Adrenal gland (tissue), 12 donors: ENCODE measurements around the gene CLDN16. TPM values are rescaled to one million over a fixed set of nuclear protein-coding genes. Genes with fewer than 3 reads are reported as not detected.
A peak's percentile ranks its signal among the peaks of the same experiment; 100 is the strongest.

Source experiments
- DNase-seq, 7 donors: peaks; one replicate each; pipeline ENCODE4 v3.0.0-alpha.2; 2019 to 2020
- H3K27ac ChIP-seq, 5 donors: fragments of 200-600 bp; sonication (generic) in 4 of 5; 1 replicate in 3 of 5; 2 replicates in 2 of 5; pipeline versions ENCODE4 v1.5.1 to v1.8.0; 2016 to 2020; ENCODE audit warnings: mild to moderate bottlenecking in 1 of 5
- H3K27me3 ChIP-seq: fragments of 200-600 bp; 2 replicates; pipeline ENCODE4 v1.8.0; 2021
- H3K36me3 ChIP-seq, 2 donors: fragments of 200-600 bp; replicated peaks in 1 of 2; 1 replicate in 1 of 2; 2 replicates in 1 of 2; pipeline versions ENCODE4 v1.5.1 to v1.8.0; 2018 to 2022
- H3K4me1 ChIP-seq, 2 donors: fragments of 200-600 bp; replicated peaks in 1 of 2; 1 replicate in 1 of 2; 2 replicates in 1 of 2; pipeline versions ENCODE4 v1.5.1 to v1.8.0; 2018 to 2021
- H3K4me3 ChIP-seq, 4 donors: fragments of 200-600 bp; sonication (generic) in 3 of 4; one replicate each; pipeline ENCODE4 v1.5.1; 2016 to 2018
- H3K9me3 ChIP-seq, 3 donors: fragments of 200-600 bp; sonication (generic) in 1 of 3; replicated peaks in 1 of 3; 1 replicate in 2 of 3; 2 replicates in 1 of 3; pipeline versions ENCODE4 v1.5.1 to v1.8.0; 2016 to 2021
- POLR2A ChIP-seq, 2 donors: fragments of 450-650 bp; IDR thresholded peaks; one replicate each; pipeline ENCODE4 v1.6.1; 2017; ENCODE audit warnings: antibody characterized with exemption in 2 of 2, mild to moderate bottlenecking in 2 of 2, moderate library complexity in 1 of 2
- WGBS, 4 donors: extraction: QIAGEN DNeasy Blood & Tissue Kit in 2 of 4; methylation state at CpG; one replicate each; pipeline versions ENCODE4 v1.1.5 to v1.1.7; 2013 to 2017; 5-methylcytosine and 5-hydroxymethylcytosine counted together
- intact Hi-C, 2 donors: fragments of 100-400 bp; cut with DNase I; formaldehyde crosslinking; loops; one replicate each; pipeline versions ENCODE4 v1.14.1 to v1.15.0; 2022 to 2023
- polyA plus RNA-seq, 3 donors: library from polyadenylated mRNA; stranded (reverse); fragments of 200-250 nt in 2 of 3; fragments of 350-450 nt in 1 of 3; fragmentation: Illumina TruSeq in 1 of 3; extraction: RNeasy Lipid Tissue Mini Kit (QIAGEN cat#74804) in 1 of 3; gene quantifications; one replicate each; pipeline ENCODE4 v1.2.3, GENCODE V29; 2013 to 2014
- total RNA-seq, 9 donors: library from RNA; depleted of rRNA in 4 of 9; stranded (reverse); fragments of >200 nt in 4 of 9; fragments of 120-200 nt in 1 of 9; fragmentation: NEBNext Ultra II Directional in 1 of 9; extraction: Animal tissue kit (Norgen Biotek cat#: 25700) in 1 of 9; gene quantifications; one replicate each; pipeline versions ENCODE4 v1.1.0 to v1.2.4, GENCODE V29; 2013 to 2023
- TF ChIP-seq, protein P1 (sequence below), 6 experiments: fragments of 450-650 bp in 4 of 6; fragments of 200-600 bp in 2 of 6; sonication (generic) in 1 of 6; IDR thresholded peaks; 1 replicate in 5 of 6; 2 replicates in 1 of 6; pipeline versions ENCODE4 v1.5.1 to v1.8.0; 2016 to 2021; ENCODE audit warnings: antibody characterized with exemption in 6 of 6, mild to moderate bottlenecking in 2 of 6, moderate library complexity in 1 of 6
- donor health status: healthy with polysubstance abuse.
- donor health status: Bipolar disorder and iron deficiency.
- donor health status: DM: yes; HTN: yes; CAD: no.
- donor health status: DM: no; HTN: no; CAD: no.
- donor health status: DM: no; HTN: no; CAD: no.
- donor health status: DM: yes; HTN: yes; CAD: no.

The CLDN16 gene
- total and polyA plus RNA-seq, 12 donors, result 0.20 to 2.9 (median 0.71) TPM

DNA sequence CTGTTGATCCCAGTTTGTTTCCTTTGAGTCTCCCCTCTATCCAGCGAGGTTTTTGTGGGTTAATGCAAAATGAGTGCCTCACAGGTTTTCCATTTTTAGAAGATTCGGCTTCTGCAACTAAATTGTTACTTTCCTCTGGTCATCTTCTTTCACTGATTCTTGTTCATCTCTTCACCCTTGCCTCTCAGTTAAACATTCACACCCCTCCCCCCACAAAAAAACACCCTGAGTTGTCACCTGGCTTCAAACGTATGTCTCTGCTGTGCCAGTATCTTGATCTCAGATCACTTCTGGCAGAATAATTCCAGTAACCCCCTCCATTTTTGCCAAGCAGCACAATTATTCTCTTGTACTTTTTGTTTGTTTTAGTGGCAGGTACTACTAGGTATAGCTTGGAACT is 12.3 kb upstream of the CLDN16 start:
- Histone ChIP-seq H3K4me1 (peaks cover 0 to 4% of the 10 kb centered on the region in 2 donors), H3K4me3 (no peak overlapping the region), H3K9me3 (no peaks in the 10 kb centered on the region), H3K27me3 (no peaks in the 10 kb centered on the region), H3K36me3 (no peaks in the 10 kb centered on the region), H3K27ac (no peak overlapping the region)
- no peak for DNase-seq
- intact Hi-C loops, result no loop called here
- TF ChIP-seq, protein P1, sequence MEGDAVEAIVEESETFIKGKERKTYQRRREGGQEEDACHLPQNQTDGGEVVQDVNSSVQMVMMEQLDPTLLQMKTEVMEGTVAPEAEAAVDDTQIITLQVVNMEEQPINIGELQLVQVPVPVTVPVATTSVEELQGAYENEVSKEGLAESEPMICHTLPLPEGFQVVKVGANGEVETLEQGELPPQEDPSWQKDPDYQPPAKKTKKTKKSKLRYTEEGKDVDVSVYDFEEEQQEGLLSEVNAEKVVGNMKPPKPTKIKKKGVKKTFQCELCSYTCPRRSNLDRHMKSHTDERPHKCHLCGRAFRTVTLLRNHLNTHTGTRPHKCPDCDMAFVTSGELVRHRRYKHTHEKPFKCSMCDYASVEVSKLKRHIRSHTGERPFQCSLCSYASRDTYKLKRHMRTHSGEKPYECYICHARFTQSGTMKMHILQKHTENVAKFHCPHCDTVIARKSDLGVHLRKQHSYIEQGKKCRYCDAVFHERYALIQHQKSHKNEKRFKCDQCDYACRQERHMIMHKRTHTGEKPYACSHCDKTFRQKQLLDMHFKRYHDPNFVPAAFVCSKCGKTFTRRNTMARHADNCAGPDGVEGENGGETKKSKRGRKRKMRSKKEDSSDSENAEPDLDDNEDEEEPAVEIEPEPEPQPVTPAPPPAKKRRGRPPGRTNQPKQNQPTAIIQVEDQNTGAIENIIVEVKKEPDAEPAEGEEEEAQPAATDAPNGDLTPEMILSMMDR (IDR thresholded peaks at IDR 0.05), result no peak
- no peak for TF ChIP-seq POLR2A (IDR thresholded peaks at IDR 0.05)
- 78 to 84% (median 83%) methylated on average over 3 of the region's 3 CpGs for WGBS, 4 donors

DNA sequence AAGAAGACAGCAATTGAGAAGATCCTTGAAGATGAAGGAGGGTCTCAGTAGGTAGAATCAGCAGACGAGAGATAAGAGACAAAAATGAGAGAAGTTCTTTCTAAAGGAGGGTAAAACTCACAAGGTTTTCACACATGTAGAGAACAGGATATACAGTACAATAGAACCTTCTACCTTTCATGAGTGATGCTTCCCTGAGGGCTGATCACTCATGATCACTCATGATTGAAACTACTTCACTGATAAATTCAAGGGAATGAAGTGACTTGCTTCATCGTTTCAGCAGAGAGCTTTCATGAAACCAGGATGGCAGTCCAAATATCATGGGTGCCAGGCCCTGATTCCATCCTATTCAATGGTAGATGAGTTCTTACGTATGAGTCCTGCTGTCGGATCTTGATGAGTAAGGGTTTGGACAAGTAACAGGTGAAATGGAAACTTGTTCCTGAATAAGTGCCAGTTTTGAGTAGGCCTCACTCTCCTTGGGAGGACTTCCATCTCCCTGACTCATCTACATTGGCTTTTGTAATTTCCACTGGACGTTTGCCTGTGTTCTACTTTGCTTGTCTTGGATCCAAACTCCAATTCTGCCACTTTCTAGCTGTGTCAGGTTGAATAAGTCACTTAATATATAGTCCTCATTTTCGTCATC is 9.6 kb upstream of the CLDN16 start:
- peak in 6 of 7 donors; percentile 40 to 76 (median 74) for DNase-seq
- no peak overlapping the region for H3K4me3 ChIP-seq
- WGBS, 4 donors, result 52 to 65% (median 56%) methylated on average over 6 of the region's 6 CpGs
- H3K27ac ChIP-seq, result peak overlapping the region in 3 of 5 donors; percentile 6 to 27 (median 18)
- TF ChIP-seq, protein P1 (IDR thresholded peaks at IDR 0.05), result no peak
- TF ChIP-seq POLR2A (IDR thresholded peaks at IDR 0.05), result no peak
- no peaks in the 10 kb centered on the region for H3K36me3 ChIP-seq
- intact Hi-C loops, result no loop called here
- H3K4me1 ChIP-seq, result peaks cover 0 to 4% of the 10 kb centered on the region in 2 donors
- no peaks in the 10 kb centered on the region for H3K27me3 ChIP-seq
- H3K9me3 ChIP-seq, result no peaks in the 10 kb centered on the region

DNA sequence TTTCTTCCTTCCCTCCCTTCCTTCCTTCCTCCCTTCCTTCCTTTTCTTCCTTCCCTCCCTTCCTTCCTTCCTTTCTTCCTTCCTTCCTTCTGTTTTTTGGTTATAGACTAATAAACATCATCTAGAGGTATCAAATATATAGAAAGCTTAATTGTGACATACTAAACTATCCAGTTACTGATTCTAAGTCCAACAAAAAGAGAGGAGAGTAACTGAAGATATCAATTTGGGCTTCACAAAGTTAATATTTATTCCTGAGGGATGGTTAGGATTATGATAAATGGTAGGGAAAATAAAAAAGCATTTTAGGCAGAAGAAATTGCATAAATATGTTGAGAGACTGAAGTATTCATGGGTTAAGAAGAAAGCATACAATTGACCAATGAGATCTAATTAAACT is 7.8 kb upstream of the CLDN16 start:
- no peak for TF ChIP-seq POLR2A (IDR thresholded peaks at IDR 0.05)
- TF ChIP-seq, protein P1 (IDR thresholded peaks at IDR 0.05), result no peak
- no peaks in the 10 kb centered on the region for H3K9me3 ChIP-seq
- no peak overlapping the region for H3K4me3 ChIP-seq
- H3K27me3 ChIP-seq, result no peaks in the 10 kb centered on the region
- no peak overlapping the region for H3K27ac ChIP-seq
- no peak for DNase-seq
- intact Hi-C loops, result loop anchor here in 1 of 2 donors (10.0 kb wide), 1 partner anchor 55 kb away; the partner anchor contains the start of gene CLDN1
- H3K4me1 ChIP-seq, result peaks cover 0 to 4% of the 10 kb centered on the region in 2 donors
- no peaks in the 10 kb centered on the region for H3K36me3 ChIP-seq

DNA sequence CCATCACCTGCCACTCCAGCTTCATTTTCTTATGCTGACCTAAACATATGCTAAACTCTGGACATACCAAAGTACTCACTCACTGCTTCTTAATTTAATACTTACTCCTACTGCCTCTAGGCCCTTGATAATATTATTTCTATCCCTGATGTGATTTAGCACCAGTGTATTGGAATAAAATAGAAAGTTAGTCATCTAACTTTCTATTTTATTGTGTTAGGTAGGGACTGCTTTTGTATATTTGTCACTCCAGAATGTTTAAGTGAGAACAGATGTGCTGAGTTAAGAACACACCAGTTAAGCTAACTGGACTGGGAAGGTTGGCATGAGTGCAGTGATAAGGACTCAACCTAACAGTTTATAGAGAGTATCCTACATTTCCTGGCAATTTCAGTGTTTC is 6.5 kb upstream of the CLDN16 start:
- no peak overlapping the region for H3K4me3 ChIP-seq
- peaks cover 0 to 4% of the 10 kb centered on the region in 2 donors for H3K4me1 ChIP-seq
- no peak overlapping the region for H3K27ac ChIP-seq
- no peaks in the 10 kb centered on the region for H3K36me3 ChIP-seq
- no peaks in the 10 kb centered on the region for H3K27me3 ChIP-seq
- no peak for DNase-seq
- intact Hi-C loops, result loop anchor here in 1 of 2 donors (10.0 kb wide), 1 partner anchor 57 kb away; the partner anchor contains the start of gene CLDN1
- TF ChIP-seq, protein P1 (IDR thresholded peaks at IDR 0.05), result no peak
- no peak for TF ChIP-seq POLR2A (IDR thresholded peaks at IDR 0.05)
- H3K9me3 ChIP-seq, result no peaks in the 10 kb centered on the region
